Measurements from ENCODE around the gene NUMBL.
A peak's percentile ranks its signal among the peaks of the same experiment; 100 is the strongest.

Gene NUMBL

GRCh38 chr19:40668991-40669614, 21.3 kb downstream of the NUMBL start:
- H3K4me1 ChIP-seq (ENCODE audit: control insufficient read depth in 2 of 2, insufficient read depth in 2 of 2, low read length in 2 of 2), result no peaks in the 10 kb centered on the region
- H3K9me3 ChIP-seq (ENCODE audit: control insufficient read depth in 2 of 2, low read length in 2 of 2), result no peaks in the 10 kb centered on the region
- no peak overlapping the region for H3K27ac ChIP-seq (ENCODE audit: low read depth in 2 of 2, low read length in 2 of 2)
- H3K27me3 ChIP-seq (ENCODE audit: control insufficient read depth in 2 of 2, insufficient read depth in 2 of 2, low read length in 2 of 2), result no peaks in the 10 kb centered on the region
- H3K4me3 ChIP-seq (ENCODE audit: low read length in 2 of 2), result no peak overlapping the region
- H3K9ac ChIP-seq (ENCODE audit: low read depth in 1 of 2, low read length in 2 of 2), result no peak overlapping the region
- H3K36me3 ChIP-seq (ENCODE audit: control insufficient read depth in 2 of 2, insufficient read depth in 2 of 2, low read length in 2 of 2), result peaks cover 32 to 37% of the 10 kb centered on the region in 2 donors

- Histone ChIP-seq H3K36me3 (ENCODE audit: control insufficient read depth in 2 of 2, insufficient read depth in 2 of 2, low read length in 2 of 2) (peaks cover 24 to 25% of the 10 kb centered on the region in 2 donors), H3K4me1 (ENCODE audit: control insufficient read depth in 2 of 2, insufficient read depth in 2 of 2, low read length in 2 of 2) (peaks cover 5 to 8% of the 10 kb centered on the region in 2 donors), H3K9me3 (ENCODE audit: control insufficient read depth in 2 of 2, low read length in 2 of 2) (no peaks in the 10 kb centered on the region), H3K9ac (ENCODE audit: low read depth in 1 of 2, low read length in 2 of 2) (no peak overlapping the region), H3K4me3 (ENCODE audit: low read length in 2 of 2) (no peak overlapping the region), H3K27me3 (ENCODE audit: control insufficient read depth in 2 of 2, insufficient read depth in 2 of 2, low read length in 2 of 2) (no peaks in the 10 kb centered on the region), H3K27ac (ENCODE audit: low read depth in 2 of 2, low read length in 2 of 2) (no peak overlapping the region)
These were observed 22.8 kb downstream of the NUMBL start for GRCh38 chr19:40667602-40668001.

GRCh38 chr19:40666803-40667438, 23.5 kb downstream of the NUMBL start:
- H3K9me3 ChIP-seq (ENCODE audit: control insufficient read depth in 2 of 2, low read length in 2 of 2), result no peaks in the 10 kb centered on the region
- H3K4me1 ChIP-seq (ENCODE audit: control insufficient read depth in 2 of 2, insufficient read depth in 2 of 2, low read length in 2 of 2), result peaks cover 5 to 8% of the 10 kb centered on the region in 2 donors
- no peak overlapping the region for H3K9ac ChIP-seq (ENCODE audit: low read depth in 1 of 2, low read length in 2 of 2)
- H3K27me3 ChIP-seq (ENCODE audit: control insufficient read depth in 2 of 2, insufficient read depth in 2 of 2, low read length in 2 of 2), result no peaks in the 10 kb centered on the region
- no peak overlapping the region for H3K27ac ChIP-seq (ENCODE audit: low read depth in 2 of 2, low read length in 2 of 2)
- H3K36me3 ChIP-seq (ENCODE audit: control insufficient read depth in 2 of 2, insufficient read depth in 2 of 2, low read length in 2 of 2), result peaks cover 17 to 22% of the 10 kb centered on the region in 2 donors
- H3K4me3 ChIP-seq (ENCODE audit: low read length in 2 of 2), result no peak overlapping the region

- H3K27ac ChIP-seq (ENCODE audit: low read depth in 2 of 2, low read length in 2 of 2), result peak overlapping the region; percentile 70 to 82
- H3K36me3 ChIP-seq (ENCODE audit: control insufficient read depth in 2 of 2, insufficient read depth in 2 of 2, low read length in 2 of 2), result peaks cover 0 to 2% of the 10 kb centered on the region in 2 donors
- H3K4me3 ChIP-seq (ENCODE audit: low read length in 2 of 2), result peak overlapping the region; percentile 72 to 76
- H3K27me3 ChIP-seq (ENCODE audit: control insufficient read depth in 2 of 2, insufficient read depth in 2 of 2, low read length in 2 of 2), result no peaks in the 10 kb centered on the region
- H3K4me1 ChIP-seq (ENCODE audit: control insufficient read depth in 2 of 2, insufficient read depth in 2 of 2, low read length in 2 of 2), result peaks cover 5 to 8% of the 10 kb centered on the region in 2 donors
- H3K9me3 ChIP-seq (ENCODE audit: control insufficient read depth in 2 of 2, low read length in 2 of 2), result no peaks in the 10 kb centered on the region
- H3K9ac ChIP-seq (ENCODE audit: low read depth in 1 of 2, low read length in 2 of 2), result peak overlapping the region; percentile 38 to 71
These were observed 26.5 kb downstream of the NUMBL start for GRCh38 chr19:40663695-40664692.

GRCh38 chr19:40662925-40663694, 27.3 kb downstream of the NUMBL start:
- H3K9me3 ChIP-seq (ENCODE audit: control insufficient read depth in 2 of 2, low read length in 2 of 2), result no peaks in the 10 kb centered on the region
- no peaks in the 10 kb centered on the region for H3K36me3 ChIP-seq (ENCODE audit: control insufficient read depth in 2 of 2, insufficient read depth in 2 of 2, low read length in 2 of 2)
- peaks cover 5 to 8% of the 10 kb centered on the region in 2 donors for H3K4me1 ChIP-seq (ENCODE audit: control insufficient read depth in 2 of 2, insufficient read depth in 2 of 2, low read length in 2 of 2)
- peak overlapping the region; percentile 72 to 76 for H3K4me3 ChIP-seq (ENCODE audit: low read length in 2 of 2)
- peak overlapping the region; percentile 70 to 82 for H3K27ac ChIP-seq (ENCODE audit: low read depth in 2 of 2, low read length in 2 of 2)
- H3K9ac ChIP-seq (ENCODE audit: low read depth in 1 of 2, low read length in 2 of 2), result peak overlapping the region; percentile 38 to 71
- H3K27me3 ChIP-seq (ENCODE audit: control insufficient read depth in 2 of 2, insufficient read depth in 2 of 2, low read length in 2 of 2), result no peaks in the 10 kb centered on the region

GRCh38 chr19:40661616-40662015, 28.8 kb downstream of the NUMBL start:
- Histone ChIP-seq H3K27ac (ENCODE audit: low read depth in 2 of 2, low read length in 2 of 2) (no peak overlapping the region), H3K36me3 (ENCODE audit: control insufficient read depth in 2 of 2, insufficient read depth in 2 of 2, low read length in 2 of 2) (no peaks in the 10 kb centered on the region), H3K9ac (ENCODE audit: low read depth in 1 of 2, low read length in 2 of 2) (no peak overlapping the region), H3K27me3 (ENCODE audit: control insufficient read depth in 2 of 2, insufficient read depth in 2 of 2, low read length in 2 of 2) (no peaks in the 10 kb centered on the region), H3K4me1 (ENCODE audit: control insufficient read depth in 2 of 2, insufficient read depth in 2 of 2, low read length in 2 of 2) (peaks cover 5 to 8% of the 10 kb centered on the region in 2 donors), H3K4me3 (ENCODE audit: low read length in 2 of 2) (no peak overlapping the region), H3K9me3 (ENCODE audit: control insufficient read depth in 2 of 2, low read length in 2 of 2) (no peaks in the 10 kb centered on the region)

- Histone ChIP-seq H3K27ac (ENCODE audit: low read depth in 2 of 2, low read length in 2 of 2) (peak overlapping the region; percentile 24 to 35), H3K4me3 (ENCODE audit: low read length in 2 of 2) (no peak overlapping the region), H3K9me3 (ENCODE audit: control insufficient read depth in 2 of 2, low read length in 2 of 2) (no peaks in the 10 kb centered on the region), H3K27me3 (ENCODE audit: control insufficient read depth in 2 of 2, insufficient read depth in 2 of 2, low read length in 2 of 2) (no peaks in the 10 kb centered on the region), H3K9ac (ENCODE audit: low read depth in 1 of 2, low read length in 2 of 2) (no peak overlapping the region), H3K4me1 (ENCODE audit: control insufficient read depth in 2 of 2, insufficient read depth in 2 of 2, low read length in 2 of 2) (peaks cover 5 to 8% of the 10 kb centered on the region in 2 donors), H3K36me3 (ENCODE audit: control insufficient read depth in 2 of 2, insufficient read depth in 2 of 2, low read length in 2 of 2) (no peaks in the 10 kb centered on the region)
These were observed 30.9 kb downstream of the NUMBL start for GRCh38 chr19:40659566-40659965.

- Histone ChIP-seq H3K27ac (ENCODE audit: low read depth in 2 of 2, low read length in 2 of 2) (peak overlapping the region in 1 of 2 donors; percentile 24), H3K4me3 (ENCODE audit: low read length in 2 of 2) (no peak overlapping the region), H3K9me3 (ENCODE audit: control insufficient read depth in 2 of 2, low read length in 2 of 2) (no peaks in the 10 kb centered on the region), H3K36me3 (ENCODE audit: control insufficient read depth in 2 of 2, insufficient read depth in 2 of 2, low read length in 2 of 2) (no peaks in the 10 kb centered on the region), H3K27me3 (ENCODE audit: control insufficient read depth in 2 of 2, insufficient read depth in 2 of 2, low read length in 2 of 2) (no peaks in the 10 kb centered on the region), H3K9ac (ENCODE audit: low read depth in 1 of 2, low read length in 2 of 2) (no peak overlapping the region), H3K4me1 (ENCODE audit: control insufficient read depth in 2 of 2, insufficient read depth in 2 of 2, low read length in 2 of 2) (peaks cover 5 to 8% of the 10 kb centered on the region in 2 donors)
These were observed 31.3 kb downstream of the NUMBL start for GRCh38 chr19:40659116-40659515.

- Histone ChIP-seq H3K4me3 (ENCODE audit: low read length in 2 of 2) (no peak overlapping the region), H3K27me3 (ENCODE audit: control insufficient read depth in 2 of 2, insufficient read depth in 2 of 2, low read length in 2 of 2) (no peaks in the 10 kb centered on the region), H3K36me3 (ENCODE audit: control insufficient read depth in 2 of 2, insufficient read depth in 2 of 2, low read length in 2 of 2) (no peaks in the 10 kb centered on the region), H3K9ac (ENCODE audit: low read depth in 1 of 2, low read length in 2 of 2) (no peak overlapping the region), H3K4me1 (ENCODE audit: control insufficient read depth in 2 of 2, insufficient read depth in 2 of 2, low read length in 2 of 2) (peaks cover 0 to 2% of the 10 kb centered on the region in 2 donors), H3K27ac (ENCODE audit: low read depth in 2 of 2, low read length in 2 of 2) (no peak overlapping the region), H3K9me3 (ENCODE audit: control insufficient read depth in 2 of 2, low read length in 2 of 2) (no peaks in the 10 kb centered on the region)
These were observed 32.4 kb downstream of the NUMBL start for GRCh38 chr19:40658031-40658430.

Data from mucosa of rectum (tissue), 2 donors.